Retina (tissue), 1 donor: ENCODE results near the gene SLC16A11.

Experiments used
- DNase-seq: peaks from one replicate; pipeline ENCODE4 v3.0.0-alpha.2; 2016

The SLC16A11 gene

GRCh38 chr17:7023576-7024401 is 20.1 kb downstream of the SLC16A11 start:
- peak; percentile 78 for DNase-seq

- no peak for DNase-seq
These were observed 20.9 kb downstream of the SLC16A11 start, which contains the start of gene BCL6B for GRCh38 chr17:7022781-7023571. Gene BCL6B, plus strand, starts transcription at chr17:7023050. Its CDS starts 622 bp downstream, at chr17:7023672.

- DNase-seq: peak; percentile 89
These were observed 21.7 kb downstream of the SLC16A11 start for GRCh38 chr17:7021993-7022778.

- DNase-seq: no peak
These were observed 22.8 kb downstream of the SLC16A11 start for GRCh38 chr17:7020894-7021664.

GRCh38 chr17:7019839-7020519 is 23.9 kb downstream of the SLC16A11 start:
- DNase-seq: no peak

GRCh38 chr17:7019367-7019766 is 24.5 kb downstream of the SLC16A11 start:
- DNase-seq: no peak

GRCh38 chr17:7018331-7018964 is 25.4 kb downstream of the SLC16A11 start:
- DNase-seq: no peak

GRCh38 chr17:7017827-7018200 is 26.1 kb downstream of the SLC16A11 start:
- no peak for DNase-seq

GRCh38 chr17:7016886-7017826 is 26.7 kb downstream of the SLC16A11 start:
- no peak for DNase-seq

- DNase-seq: no peak
These were observed 27.5 kb downstream of the SLC16A11 start for GRCh38 chr17:7016418-7016817.

GRCh38 chr17:7014995-7015958 is 28.6 kb downstream of the SLC16A11 start:
- DNase-seq: no peak

GRCh38 chr17:7014261-7014994 is 29.5 kb downstream of the SLC16A11 start:
- DNase-seq: peak; percentile 94

- DNase-seq: no peak
These were observed 32.0 kb downstream of the SLC16A11 start for GRCh38 chr17:7011942-7012254.

- no peak for DNase-seq
These were observed 32.5 kb downstream of the SLC16A11 start for GRCh38 chr17:7011415-7011814.

GRCh38 chr17:7010523-7010922 is 33.4 kb downstream of the SLC16A11 start:
- no peak for DNase-seq

GRCh38 chr17:7007143-7007542 is 36.7 kb downstream of the SLC16A11 start:
- DNase-seq: no peak

GRCh38 chr17:7005716-7006115 is 38.2 kb downstream of the SLC16A11 start:
- no peak for DNase-seq
